Measurements from ENCODE around the gene ACOXL. TPM values are rescaled to one million over a fixed set of nuclear protein-coding genes. Genes with fewer than 3 reads are reported as not detected.

The ACOXL gene
- total and polyA plus RNA-seq, 9 of the 15 experiments (the other 6 are each of a cell fraction or from before 2014, with no cell fraction given), result 0.31 to 0.56 TPM; not detected in 7

DNA sequence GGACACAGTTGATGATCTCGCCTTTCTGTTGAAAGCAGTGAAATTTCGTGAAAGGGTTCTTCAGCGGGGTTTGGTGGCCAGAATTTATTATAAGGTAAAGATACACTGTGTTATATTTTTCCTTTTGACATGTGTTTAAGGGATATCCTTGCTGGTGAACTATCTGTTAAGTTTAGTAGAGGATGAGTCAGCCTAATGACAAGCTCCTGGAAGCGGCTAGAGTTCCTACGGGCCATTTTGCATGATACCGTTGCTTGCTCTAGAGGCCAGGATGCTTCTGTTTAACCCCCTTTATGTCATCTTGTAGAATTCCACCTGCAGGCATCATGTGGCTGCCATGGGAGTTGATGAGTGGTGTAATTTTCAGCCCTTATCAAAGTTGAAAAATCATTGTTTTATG is 263.5 kb downstream of the ACOXL start:
- under 1% methylated on average over 6 of the region's 6 CpGs for WGBS (ENCODE audit: insufficient coverage, low coverage, missing lambda C conversion rate)
- ATAC-seq (no peak), FAIRE-seq (no peak), DNase-seq (ENCODE audit: extremely low read depth in 1 of 4, low spot score in 3 of 4) (no peak)
- H3K27ac ChIP-seq (ENCODE audit: extremely low read depth, low read depth, low read length), result no peak overlapping the region
- ChIA-PET POLR2A (no interaction called here), CTCF (ENCODE audit: low intra/inter-chr PET ratio) (no interaction called here)
- no peaks in the 10 kb centered on the region for H3K9me3 ChIP-seq (replicated peaks; ENCODE audit: control insufficient read depth, insufficient read depth, low read depth, low read length)
- H3K4me1 ChIP-seq (replicated peaks in 1 of 2; ENCODE audit: control insufficient read depth in 2 of 2, insufficient read depth in 2 of 2, low read length in 2 of 2), result no peaks in the 10 kb centered on the region
- H3K9ac ChIP-seq (ENCODE audit: insufficient read depth in 1 of 2, low read depth in 2 of 2, low read length in 2 of 2), result no peak overlapping the region
- H3K27me3 ChIP-seq (ENCODE audit: control insufficient read depth in 2 of 2, insufficient read depth in 2 of 2, low read length in 2 of 2), result peaks cover 5 to 7% of the 10 kb centered on the region in 2 experiments
- H3K79me2 ChIP-seq (ENCODE audit: control insufficient read depth, insufficient read depth, low read length), result no peaks in the 10 kb centered on the region
- no peaks in the 10 kb centered on the region for H3K9me1 ChIP-seq (ENCODE audit: control insufficient read depth, insufficient read depth, low read length)
- no peak overlapping the region for H3K4me3 ChIP-seq
- no peaks in the 10 kb centered on the region for H3K36me3 ChIP-seq (ENCODE audit: control insufficient read depth, insufficient read depth, low read length)
- in situ Hi-C loops (cut with MboI) (no loop called here), intact Hi-C loops (cut with micrococcal nuclease) (no loop called here)
- H4K20me1 ChIP-seq (replicated peaks; ENCODE audit: control insufficient read depth, insufficient read depth, low read length), result no peaks in the 10 kb centered on the region
- no peak overlapping the region for H3K4me2 ChIP-seq (ENCODE audit: insufficient read depth, low read length)
- H2AFZ ChIP-seq (ENCODE audit: low read depth, low read length), result no peak overlapping the region
- no TSS peak for BruUV-seq (replicated peaks)
- TF ChIP-seq JUNB (CRISPR knock-in tag; conservative IDR thresholded peaks at IDR 0.05) (no peak), PYGO2 (tag; IDR thresholded peaks at IDR 0.05) (no peak), NFIC (IDR thresholded peaks at IDR 0.05) (no peak), DIDO1 (tag; IDR thresholded peaks at IDR 0.05; ENCODE audit: low read depth) (no peak), CHD2 (IDR thresholded peaks at IDR 0.05; ENCODE audit: low read depth, low read length) (no peak), EZH2 (IDR thresholded peaks at IDR 0.05; ENCODE audit: borderline replicate concordance, low read depth, low read length) (no peak), SPI1 (IDR thresholded peaks at IDR 0.05; ENCODE audit: borderline replicate concordance, low read depth, low read length) (no peak), RNF2 (IDR thresholded peaks at IDR 0.05) (no peak), ETV6 (IDR thresholded peaks at IDR 0.05; ENCODE audit: borderline replicate concordance in 1 of 2, low read depth in 2 of 2, low read length in 1 of 2) (no peak), ETV6 (CRISPR knock-in tag; IDR thresholded peaks at IDR 0.05; ENCODE audit: borderline replicate concordance) (no peak), SIN3B (IDR thresholded peaks at IDR 0.05; ENCODE audit: low read depth) (no peak), RBM25 (IDR thresholded peaks at IDR 0.05; ENCODE audit: low read depth, low read length, severe bottlenecking) (no peak), FOXM1 (IDR thresholded peaks at IDR 0.05; ENCODE audit: low read depth) (no peak), FOXM1 (CRISPR knock-in tag; IDR thresholded peaks at IDR 0.05; ENCODE audit: low read depth) (no peak), ZNF766 (CRISPR knock-in tag; conservative IDR thresholded peaks at IDR 0.05) (no peak), SMAD2 (IDR thresholded peaks at IDR 0.05; ENCODE audit: low read depth, low read length) (no peak), HDGF (IDR thresholded peaks at IDR 0.05) (no peak), MXI1 (IDR thresholded peaks at IDR 0.05; ENCODE audit: low read depth, low read length) (no peak), STAT5B (CRISPR knock-in tag; IDR thresholded peaks at IDR 0.05) (no peak)

Measured in K562 (cell line).